RWPE1 (cell line): ENCODE results near the gene UCN3.

Source experiments
- CTCF ChIA-PET: fragments of 350-600 bp; sonication (Branson Sonifier 250); formaldehyde crosslinking; extraction: SDS; loops from one replicate; lab custom pipeline; 2021; lab: Yijun Ruan, JAX
- POLR2A ChIA-PET: fragments of 400-600 bp; formaldehyde crosslinking; extraction: SDS; loops from one replicate; lab custom pipeline; 2020; ENCODE audit warnings: antibody characterized with exemption; ENCODE audit not compliant: low non-redundant PET; lab: Yijun Ruan, JAX
- DNase-seq: peaks from one replicate; pipeline ENCODE4 v3.0.0; 2012; ENCODE audit warnings: low spot score
- H3K27ac ChIP-seq: fragments of 450-650 bp; 2 replicates; pipeline ENCODE4 v1.5.1; 2017
- TF ChIP-seq, protein P1 (sequence below): fragments of 450-650 bp; conservative IDR thresholded peaks from 2 replicates; pipeline ENCODE4 v1.5.1; 2017; ENCODE audit warnings: low read depth, mild to moderate bottlenecking

Gene UCN3

DNA sequence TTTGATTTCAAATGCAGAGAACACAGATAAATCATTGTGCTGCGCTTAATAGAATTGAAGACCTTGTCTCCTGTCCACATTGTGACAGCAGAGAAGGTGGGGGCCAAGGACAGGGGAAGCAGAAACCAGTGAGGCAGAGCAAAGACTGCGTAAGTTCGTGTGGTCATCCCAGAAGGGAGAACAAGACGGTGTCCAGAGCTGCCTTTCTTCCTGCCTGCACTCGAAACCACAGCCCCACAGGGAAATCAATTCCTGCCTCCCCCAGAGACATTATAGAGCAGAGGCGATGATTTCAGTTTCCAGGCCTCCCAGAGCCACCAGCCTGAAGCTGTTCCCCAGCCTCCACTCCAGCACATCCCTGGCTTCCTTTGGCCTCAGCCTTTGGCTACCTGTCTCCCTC, 39.7 kb upstream of the UCN3 start:
- no peak for DNase-seq
- H3K27ac ChIP-seq = no peak overlapping the region
- ChIA-PET POLR2A (no interaction called here), CTCF (no interaction called here)
- TF ChIP-seq, protein P1, sequence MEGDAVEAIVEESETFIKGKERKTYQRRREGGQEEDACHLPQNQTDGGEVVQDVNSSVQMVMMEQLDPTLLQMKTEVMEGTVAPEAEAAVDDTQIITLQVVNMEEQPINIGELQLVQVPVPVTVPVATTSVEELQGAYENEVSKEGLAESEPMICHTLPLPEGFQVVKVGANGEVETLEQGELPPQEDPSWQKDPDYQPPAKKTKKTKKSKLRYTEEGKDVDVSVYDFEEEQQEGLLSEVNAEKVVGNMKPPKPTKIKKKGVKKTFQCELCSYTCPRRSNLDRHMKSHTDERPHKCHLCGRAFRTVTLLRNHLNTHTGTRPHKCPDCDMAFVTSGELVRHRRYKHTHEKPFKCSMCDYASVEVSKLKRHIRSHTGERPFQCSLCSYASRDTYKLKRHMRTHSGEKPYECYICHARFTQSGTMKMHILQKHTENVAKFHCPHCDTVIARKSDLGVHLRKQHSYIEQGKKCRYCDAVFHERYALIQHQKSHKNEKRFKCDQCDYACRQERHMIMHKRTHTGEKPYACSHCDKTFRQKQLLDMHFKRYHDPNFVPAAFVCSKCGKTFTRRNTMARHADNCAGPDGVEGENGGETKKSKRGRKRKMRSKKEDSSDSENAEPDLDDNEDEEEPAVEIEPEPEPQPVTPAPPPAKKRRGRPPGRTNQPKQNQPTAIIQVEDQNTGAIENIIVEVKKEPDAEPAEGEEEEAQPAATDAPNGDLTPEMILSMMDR = no peak

DNA sequence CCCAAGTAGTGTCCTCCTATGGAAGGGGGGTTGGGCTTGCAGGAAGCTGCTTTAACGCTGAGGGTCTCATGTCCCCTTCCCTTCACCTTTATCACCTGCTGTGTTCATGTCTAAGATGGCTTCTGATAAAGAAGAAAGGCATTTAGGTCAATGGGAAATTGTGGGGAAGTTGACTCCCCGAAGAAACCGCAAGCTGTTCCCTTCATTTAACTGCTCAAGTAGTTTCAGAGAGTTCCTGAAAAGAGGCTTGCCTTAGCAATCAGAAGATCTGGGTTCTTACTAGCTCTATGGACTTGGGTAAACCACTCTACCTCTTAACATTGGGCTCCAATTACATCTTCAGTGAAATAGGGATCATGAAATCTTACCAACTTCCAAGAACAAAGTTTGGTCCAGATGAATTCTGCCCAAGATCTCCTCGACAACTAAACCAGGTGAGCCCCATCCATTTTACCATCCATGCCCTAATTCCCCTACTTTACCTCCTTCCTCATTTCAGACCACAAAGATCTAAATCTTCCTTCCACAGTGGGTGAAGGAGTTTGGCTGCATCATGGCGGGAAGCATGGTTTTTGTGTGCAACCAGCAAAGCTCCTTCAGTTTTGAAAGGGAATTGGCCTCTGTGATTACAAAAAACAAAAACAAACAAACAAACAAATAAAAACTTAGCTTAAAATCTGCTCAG, 30.4 kb upstream of the UCN3 start:
- H3K27ac ChIP-seq = no peak overlapping the region
- TF ChIP-seq, protein P1 = no peak
- ChIA-PET CTCF (no interaction called here), POLR2A (no interaction called here)
- DNase-seq = no peak

DNA sequence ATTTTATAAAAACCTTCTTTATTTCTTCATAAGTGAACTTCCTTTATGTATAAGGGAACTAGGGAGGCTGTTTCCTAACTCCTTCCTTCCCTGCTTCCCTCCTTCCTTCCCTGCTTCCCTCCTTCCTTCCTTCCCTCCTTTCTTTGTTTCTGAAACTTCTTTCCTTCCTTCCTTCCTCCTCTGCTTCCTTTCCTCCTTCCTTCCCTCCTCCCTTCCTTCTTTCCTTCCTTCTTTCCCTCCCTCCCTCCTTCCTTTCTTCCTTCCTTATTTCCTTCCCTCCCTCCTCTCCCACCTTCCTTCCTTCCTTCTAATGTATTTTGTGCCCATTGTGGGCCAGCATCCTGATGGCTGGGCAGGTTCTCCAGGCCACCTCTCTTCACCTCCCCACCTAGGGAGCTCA, 26.8 kb upstream of the UCN3 start:
- H3K27ac ChIP-seq = no peak overlapping the region
- DNase-seq = no peak
- ChIA-PET CTCF (no interaction called here), POLR2A (no interaction called here)
- TF ChIP-seq, protein P1 = no peak

DNA sequence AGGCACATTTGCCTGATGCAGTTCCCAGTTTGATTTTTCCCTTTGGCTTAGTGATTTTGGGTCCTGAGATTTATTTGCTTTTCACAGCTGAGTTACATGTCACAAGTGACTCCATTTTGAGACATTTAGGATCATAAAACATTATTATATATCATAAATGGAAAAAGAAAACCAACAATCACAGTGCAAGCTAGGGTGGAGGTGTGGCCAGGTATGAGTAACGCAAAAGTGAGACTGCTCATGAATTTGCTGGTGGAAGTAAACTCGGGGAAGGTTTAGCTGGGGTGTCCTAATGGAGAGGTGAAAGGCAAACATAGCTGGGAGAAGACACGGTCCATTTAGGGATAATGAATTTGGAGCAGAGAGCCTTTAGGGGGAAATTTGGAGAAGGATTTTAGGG, 21.7 kb upstream of the UCN3 start:
- CTCF ChIA-PET = interaction anchor here (0.5 to 0.9 kb wide), 2 partner anchors 49 to 170 kb away, joined by 3 to 4 read pairs; no protein-coding TSS in a partner anchor
- TF ChIP-seq, protein P1 = no peak
- POLR2A ChIA-PET = no interaction called here
- H3K27ac ChIP-seq = no peak overlapping the region
- DNase-seq = no peak

DNA sequence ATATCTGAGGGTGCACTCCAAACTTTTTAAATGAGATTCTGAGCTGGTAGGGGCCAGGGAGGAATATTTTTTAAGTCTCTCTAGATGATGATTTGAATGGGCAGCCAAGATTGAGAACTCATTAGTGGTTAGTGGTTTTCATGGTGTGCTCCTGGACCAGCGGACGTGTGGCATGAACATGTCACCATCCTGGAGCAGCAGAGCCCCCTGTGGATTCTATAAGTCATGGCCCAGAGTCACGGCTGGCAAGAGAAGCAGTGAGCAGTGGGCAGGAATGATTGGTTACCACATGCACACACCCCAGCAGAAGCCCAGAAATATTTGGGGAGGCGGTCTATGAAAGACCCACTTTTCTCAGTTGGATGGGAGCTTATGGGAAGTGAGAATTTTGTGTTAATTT, 21.2 kb upstream of the UCN3 start:
- DNase-seq = no peak
- ChIA-PET CTCF (no interaction called here), POLR2A (no interaction called here)
- TF ChIP-seq, protein P1 = no peak
- H3K27ac ChIP-seq = no peak overlapping the region

DNA sequence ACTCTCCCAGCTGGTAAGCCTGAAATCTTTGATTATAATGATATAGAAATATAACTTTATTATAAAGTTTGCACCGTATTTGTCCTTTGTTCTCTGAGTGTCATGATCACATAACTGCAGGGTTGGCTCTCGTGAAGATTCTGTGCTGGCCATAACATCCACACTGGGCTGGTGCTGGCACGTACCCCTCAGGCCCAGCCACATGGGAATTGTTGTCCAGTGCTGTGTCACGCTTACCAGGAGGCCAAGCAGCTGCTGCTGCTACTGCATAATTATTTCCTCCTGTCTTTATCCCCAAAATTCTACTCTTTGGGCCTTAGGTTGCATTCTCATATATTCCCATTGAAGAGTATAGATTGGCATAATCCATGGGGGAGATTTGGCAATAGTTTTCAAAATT, 20.8 kb upstream of the UCN3 start:
- CTCF ChIA-PET = no interaction called here
- POLR2A ChIA-PET = no interaction called here

More for the DNA sequence above, 20.8 kb upstream of the UCN3 start:
- no peak overlapping the region for H3K27ac ChIP-seq
- DNase-seq = no peak
- TF ChIP-seq, protein P1 = no peak
